K562 (cell line): ENCODE measurements around the gene TPM4.

Experiments
- EZH2 ChIP-seq: IDR thresholded peaks from 2 replicates; pipeline ENCODE4 v1.6.1; 2012; ENCODE audit warnings: low read depth, mild to moderate bottlenecking, inconsistent platforms, low read length, borderline replicate concordance
- FOXJ2 ChIP-seq: fragments of 200-800 bp; sonication (Bioruptor generic); IDR thresholded peaks from 2 replicates; pipeline ENCODE4 v1.6.1; 2016; ENCODE audit warnings: missing genetic modification characterization, missing compliant biosample characterization
- GABPA ChIP-seq: fragments of 200-800 bp; sonication (Bioruptor generic); conservative IDR thresholded peaks from 2 replicates; pipeline ENCODE4 v1.6.1; 2016; ENCODE audit warnings: low read depth, missing genetic modification characterization, missing compliant biosample characterization
- HLTF ChIP-seq: fragments of 450-650 bp; IDR thresholded peaks from 2 replicates; pipeline ENCODE4 v1.6.1; 2016
- TCF7L2 ChIP-seq: fragments of 150-350 bp; IDR thresholded peaks from 2 replicates; pipeline ENCODE4 v1.6.1; 2016; ENCODE audit warnings: low read depth, mild to moderate bottlenecking, low read length, moderate library complexity
- ZNF217 ChIP-seq: sonication (generic); formaldehyde crosslinking; IDR thresholded peaks from 2 replicates; pipeline ENCODE4 v1.8.0; 2022; ENCODE audit warnings: mild to moderate bottlenecking, missing genetic modification reagents
- TF ChIP-seq, protein P1 (sequence below), 3 experiments: IDR thresholded peaks in 2 of 3; conservative IDR thresholded peaks in 1 of 3; 2 replicates each; pipeline ENCODE4 v1.5.1; 2011 to 2012; ENCODE audit warnings: low read length in 3 of 3, mild to moderate bottlenecking in 3 of 3, control low read depth in 2 of 3, improper control_type of control experiment in 1 of 3, inconsistent platforms in 1 of 3, low read depth in 1 of 3, mixed read lengths in 1 of 3, moderate library complexity in 1 of 3; ENCODE audit not compliant: insufficient read depth in 2 of 3
- TF ChIP-seq, protein P2 (sequence below): fragments of 250-450 bp; sonication (Bioruptor Pico); IDR thresholded peaks from 2 replicates; pipeline ENCODE4 v1.9.0; 2021; ENCODE audit warnings: mild to moderate bottlenecking
- TF ChIP-seq, protein P3 (sequence below): fragments of 450-650 bp; IDR thresholded peaks from 2 replicates; pipeline ENCODE4 v1.7.0; 2016; ENCODE audit warnings: borderline replicate concordance
- TF ChIP-seq, protein P4 (sequence below): sonication (generic); formaldehyde crosslinking; IDR thresholded peaks from 2 replicates; pipeline ENCODE4 v1.8.1; 2023; ENCODE audit warnings: mild to moderate bottlenecking, missing genetic modification reagents

DNA sequence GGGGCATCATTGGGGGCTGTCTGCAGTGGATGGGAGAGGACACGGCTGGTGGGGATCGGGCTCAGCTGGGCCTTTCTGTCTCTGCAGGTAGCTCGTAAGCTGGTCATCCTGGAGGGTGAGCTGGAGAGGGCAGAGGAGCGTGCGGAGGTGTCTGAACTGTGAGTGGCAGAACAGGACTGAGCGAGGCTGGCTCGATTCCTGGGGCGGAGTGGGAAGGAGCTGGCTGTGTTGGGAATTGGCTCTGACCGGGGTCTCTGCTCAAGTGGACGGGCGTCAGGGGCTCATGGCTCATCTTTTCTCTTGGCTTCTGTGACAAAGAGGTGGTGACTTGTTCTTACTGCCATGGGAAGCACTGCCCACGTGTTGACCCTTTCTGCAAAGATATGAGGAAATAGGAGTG is 11.6 kb downstream of the TPM4 start:
- TF ChIP-seq, protein P1, sequence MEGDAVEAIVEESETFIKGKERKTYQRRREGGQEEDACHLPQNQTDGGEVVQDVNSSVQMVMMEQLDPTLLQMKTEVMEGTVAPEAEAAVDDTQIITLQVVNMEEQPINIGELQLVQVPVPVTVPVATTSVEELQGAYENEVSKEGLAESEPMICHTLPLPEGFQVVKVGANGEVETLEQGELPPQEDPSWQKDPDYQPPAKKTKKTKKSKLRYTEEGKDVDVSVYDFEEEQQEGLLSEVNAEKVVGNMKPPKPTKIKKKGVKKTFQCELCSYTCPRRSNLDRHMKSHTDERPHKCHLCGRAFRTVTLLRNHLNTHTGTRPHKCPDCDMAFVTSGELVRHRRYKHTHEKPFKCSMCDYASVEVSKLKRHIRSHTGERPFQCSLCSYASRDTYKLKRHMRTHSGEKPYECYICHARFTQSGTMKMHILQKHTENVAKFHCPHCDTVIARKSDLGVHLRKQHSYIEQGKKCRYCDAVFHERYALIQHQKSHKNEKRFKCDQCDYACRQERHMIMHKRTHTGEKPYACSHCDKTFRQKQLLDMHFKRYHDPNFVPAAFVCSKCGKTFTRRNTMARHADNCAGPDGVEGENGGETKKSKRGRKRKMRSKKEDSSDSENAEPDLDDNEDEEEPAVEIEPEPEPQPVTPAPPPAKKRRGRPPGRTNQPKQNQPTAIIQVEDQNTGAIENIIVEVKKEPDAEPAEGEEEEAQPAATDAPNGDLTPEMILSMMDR (IDR thresholded peaks at IDR 0.05 in 2 of 3, conservative IDR thresholded peaks at IDR 0.05 in 1 of 3; ENCODE audit: insufficient read depth in 2 of 3, low read depth in 1 of 3, low read length in 3 of 3): no peak
- TF ChIP-seq GABPA (tag) (no peak), EZH2 (no peak), FOXJ2 (tag) (no peak), TCF7L2 (no peak), ZNF217 (CRISPR knock-in tag) (no peak), HLTF (no peak)
- TF ChIP-seq, protein P2, sequence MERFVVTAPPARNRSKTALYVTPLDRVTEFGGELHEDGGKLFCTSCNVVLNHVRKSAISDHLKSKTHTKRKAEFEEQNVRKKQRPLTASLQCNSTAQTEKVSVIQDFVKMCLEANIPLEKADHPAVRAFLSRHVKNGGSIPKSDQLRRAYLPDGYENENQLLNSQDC (CRISPR knock-in tag): no peak
- TF ChIP-seq, protein P3, sequence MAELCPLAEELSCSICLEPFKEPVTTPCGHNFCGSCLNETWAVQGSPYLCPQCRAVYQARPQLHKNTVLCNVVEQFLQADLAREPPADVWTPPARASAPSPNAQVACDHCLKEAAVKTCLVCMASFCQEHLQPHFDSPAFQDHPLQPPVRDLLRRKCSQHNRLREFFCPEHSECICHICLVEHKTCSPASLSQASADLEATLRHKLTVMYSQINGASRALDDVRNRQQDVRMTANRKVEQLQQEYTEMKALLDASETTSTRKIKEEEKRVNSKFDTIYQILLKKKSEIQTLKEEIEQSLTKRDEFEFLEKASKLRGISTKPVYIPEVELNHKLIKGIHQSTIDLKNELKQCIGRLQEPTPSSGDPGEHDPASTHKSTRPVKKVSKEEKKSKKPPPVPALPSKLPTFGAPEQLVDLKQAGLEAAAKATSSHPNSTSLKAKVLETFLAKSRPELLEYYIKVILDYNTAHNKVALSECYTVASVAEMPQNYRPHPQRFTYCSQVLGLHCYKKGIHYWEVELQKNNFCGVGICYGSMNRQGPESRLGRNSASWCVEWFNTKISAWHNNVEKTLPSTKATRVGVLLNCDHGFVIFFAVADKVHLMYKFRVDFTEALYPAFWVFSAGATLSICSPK: no peak
- TF ChIP-seq, protein P4, sequence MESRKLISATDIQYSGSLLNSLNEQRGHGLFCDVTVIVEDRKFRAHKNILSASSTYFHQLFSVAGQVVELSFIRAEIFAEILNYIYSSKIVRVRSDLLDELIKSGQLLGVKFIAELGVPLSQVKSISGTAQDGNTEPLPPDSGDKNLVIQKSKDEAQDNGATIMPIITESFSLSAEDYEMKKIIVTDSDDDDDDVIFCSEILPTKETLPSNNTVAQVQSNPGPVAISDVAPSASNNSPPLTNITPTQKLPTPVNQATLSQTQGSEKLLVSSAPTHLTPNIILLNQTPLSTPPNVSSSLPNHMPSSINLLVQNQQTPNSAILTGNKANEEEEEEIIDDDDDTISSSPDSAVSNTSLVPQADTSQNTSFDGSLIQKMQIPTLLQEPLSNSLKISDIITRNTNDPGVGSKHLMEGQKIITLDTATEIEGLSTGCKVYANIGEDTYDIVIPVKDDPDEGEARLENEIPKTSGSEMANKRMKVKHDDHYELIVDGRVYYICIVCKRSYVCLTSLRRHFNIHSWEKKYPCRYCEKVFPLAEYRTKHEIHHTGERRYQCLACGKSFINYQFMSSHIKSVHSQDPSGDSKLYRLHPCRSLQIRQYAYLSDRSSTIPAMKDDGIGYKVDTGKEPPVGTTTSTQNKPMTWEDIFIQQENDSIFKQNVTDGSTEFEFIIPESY (CRISPR knock-in tag): no peak
